GM19238 (cell line): ENCODE results near the gene SEPTIN8.

Experiments
- DNase-seq: peaks from one replicate; pipeline ENCODE4 v3.0.0; 2011; ENCODE audit warnings: low spot score; ENCODE audit not compliant: insufficient read length

SEPTIN8 gene

GRCh38 chr5:132750471-132751230 is 26.4 kb downstream of the SEPTIN8 start:
- DNase-seq = no peak

GRCh38 chr5:132749506-132749905 is 27.5 kb downstream of the SEPTIN8 start:
- DNase-seq = no peak

DNA sequence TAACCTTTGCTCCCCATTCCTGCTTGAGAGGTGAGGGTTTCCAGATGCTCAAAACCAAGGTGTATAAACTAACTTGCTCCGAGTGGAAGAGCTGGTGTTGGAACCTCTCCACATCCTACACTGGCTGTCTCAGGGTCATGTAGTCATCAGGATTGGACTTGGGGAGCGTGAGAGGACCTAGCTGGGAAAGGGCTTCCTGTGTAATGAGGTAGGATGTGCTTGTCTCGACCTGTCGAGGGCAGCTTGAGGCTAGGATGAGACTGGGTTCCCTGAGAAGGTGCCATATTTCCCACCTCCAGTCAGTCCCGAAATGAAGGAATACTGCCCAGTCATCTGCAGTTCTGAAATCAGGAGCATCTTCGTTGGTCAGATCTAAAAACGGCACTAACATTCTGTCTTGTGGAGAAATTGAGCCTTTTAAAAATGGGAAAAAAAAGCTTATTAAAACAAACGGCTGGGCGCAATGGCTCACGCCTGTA is 28.5 kb downstream of the SEPTIN8 start:
- DNase-seq = no peak

DNA sequence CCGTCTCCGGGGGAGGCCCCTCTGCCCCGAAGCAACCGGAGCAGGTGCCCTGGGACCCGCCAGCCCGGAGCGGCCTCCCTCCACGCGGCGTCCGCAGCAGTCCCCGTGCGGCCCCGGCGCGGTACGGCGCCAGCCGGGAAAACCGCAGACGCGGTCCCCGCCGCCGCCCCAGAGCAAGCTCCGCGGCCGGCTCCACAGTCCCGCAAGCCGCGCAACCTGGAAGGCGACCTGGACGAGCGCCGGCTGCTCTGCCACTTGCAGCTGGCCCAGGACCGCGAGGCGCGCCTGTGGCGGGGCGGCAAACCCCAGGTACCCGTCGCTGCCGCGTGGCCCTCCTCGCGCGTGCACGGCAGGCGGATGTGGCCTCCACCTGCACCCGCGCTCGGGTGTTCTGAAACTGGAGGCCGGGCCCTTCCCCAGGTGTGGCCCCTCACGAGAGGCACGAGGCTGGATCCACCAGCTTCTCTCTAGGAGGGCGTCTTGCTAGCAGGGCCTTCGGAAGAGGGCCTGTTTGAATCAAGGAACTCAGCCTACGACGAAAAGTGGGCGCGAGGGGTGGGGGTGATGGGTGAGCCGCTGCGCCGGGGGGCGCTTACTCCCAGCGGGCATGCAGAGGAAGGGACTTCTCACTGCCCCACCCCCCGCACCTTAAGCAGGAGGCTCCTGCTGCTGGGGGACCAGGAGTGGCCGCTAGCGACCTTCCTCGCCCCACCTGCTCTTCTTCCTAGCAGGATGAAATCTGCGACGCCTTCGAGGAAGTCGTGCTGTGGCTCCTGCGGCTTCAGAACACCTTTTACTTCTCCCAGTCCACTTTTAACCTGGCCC is 29.2 kb downstream of the SEPTIN8 start:
- no peak for DNase-seq

DNA sequence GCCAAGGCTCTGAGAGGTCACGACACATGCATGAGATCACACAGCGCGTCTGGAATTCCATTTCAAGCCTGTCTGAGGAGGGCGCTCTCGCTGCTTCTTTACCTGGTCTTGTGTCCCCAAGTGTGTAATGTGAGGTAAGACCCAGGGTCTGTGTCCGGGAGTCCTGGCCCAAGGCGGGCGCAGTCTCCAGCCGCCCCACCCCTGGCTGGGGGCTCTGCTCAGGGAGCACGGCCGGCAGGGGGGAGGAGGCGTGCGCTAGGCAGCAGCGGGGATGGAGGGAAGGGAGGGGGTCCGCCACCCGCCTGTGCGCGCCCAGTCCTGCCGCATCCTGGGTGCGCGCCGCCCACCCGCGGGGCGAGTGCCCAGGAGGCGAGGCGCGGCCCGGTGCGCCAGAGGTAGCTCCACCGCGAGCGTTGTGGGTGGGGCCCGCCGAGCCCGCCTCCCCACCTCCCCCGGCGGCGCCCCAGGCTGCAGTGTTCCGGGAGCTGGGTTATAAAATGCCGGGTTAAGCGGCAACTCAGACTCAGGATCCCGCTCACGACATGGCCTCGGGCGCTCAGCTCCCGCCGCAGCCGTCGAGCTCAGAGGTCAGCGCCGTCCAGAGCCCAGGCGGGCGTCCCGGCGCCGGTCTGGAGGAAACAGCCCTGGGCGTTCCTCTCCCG is 30.0 kb downstream of the SEPTIN8 start, which contains the start of gene CCNI2:
CCNI2 (plus strand) TSS at position 473 of the 662 bp plus-strand sequence; CDS start at position 543, 70 bp downstream.
- peak; percentile 57 for DNase-seq

- no peak for DNase-seq
Observed at GRCh38 chr5:132746592-132746953, 30.5 kb downstream of the SEPTIN8 start.

DNA sequence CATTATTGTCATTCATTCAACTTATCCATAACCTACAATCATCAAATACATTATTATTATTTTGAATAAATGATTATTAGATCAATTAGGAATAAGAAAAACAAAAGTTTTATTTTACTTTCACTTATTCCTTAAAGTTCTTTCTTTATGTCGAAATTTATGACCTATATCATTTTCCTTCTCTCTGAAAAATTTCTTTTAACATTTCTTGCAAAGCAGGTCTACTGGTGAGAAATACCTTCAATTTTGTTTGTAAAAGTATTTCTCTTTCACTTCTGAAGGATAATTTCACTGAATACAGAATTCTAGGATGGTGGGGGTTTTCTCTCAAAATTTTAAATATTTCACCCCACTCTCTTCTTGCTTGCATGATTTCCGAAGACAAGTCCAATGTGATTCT is 32.4 kb downstream of the SEPTIN8 start:
- no peak for DNase-seq

DNA sequence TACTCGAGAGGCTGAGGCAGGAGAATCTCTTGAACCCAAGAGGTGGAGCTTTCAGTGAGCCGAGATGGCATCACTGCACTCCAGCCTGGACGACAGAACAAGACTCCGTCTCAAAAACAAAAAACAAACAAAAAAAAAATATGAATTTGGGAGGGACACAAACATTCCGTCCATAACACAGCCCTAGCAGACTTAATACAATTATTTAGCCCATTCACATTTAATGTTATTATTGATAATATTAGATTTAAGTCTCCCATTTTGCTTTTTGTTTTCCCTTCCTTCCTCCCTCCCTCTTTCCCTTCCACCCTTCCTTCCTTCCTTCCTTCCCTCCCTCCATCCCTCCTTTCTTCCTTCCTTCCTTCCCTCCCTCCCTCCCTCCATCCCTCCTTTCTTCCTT is 34.4 kb downstream of the SEPTIN8 start:
- DNase-seq = no peak

DNA sequence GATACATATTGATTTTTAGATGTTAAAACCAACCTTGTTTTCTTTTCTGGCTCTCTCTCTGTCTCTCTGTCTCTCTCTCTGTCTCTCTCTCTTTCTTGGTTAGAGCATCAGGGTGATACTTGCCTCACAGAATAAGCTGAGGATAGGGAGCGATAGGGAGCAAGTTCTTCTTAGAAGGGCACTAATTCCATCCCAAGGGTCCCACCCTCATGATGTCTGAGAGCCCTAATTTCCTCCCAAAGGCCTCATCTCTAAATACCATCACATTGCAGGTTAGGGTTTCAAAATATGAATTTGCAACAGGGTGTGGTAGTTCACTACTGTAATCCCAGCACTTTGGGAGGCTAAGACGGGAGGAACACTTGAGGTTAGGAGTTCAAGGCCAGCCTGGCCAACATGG is 34.9 kb downstream of the SEPTIN8 start:
- DNase-seq = no peak

DNA sequence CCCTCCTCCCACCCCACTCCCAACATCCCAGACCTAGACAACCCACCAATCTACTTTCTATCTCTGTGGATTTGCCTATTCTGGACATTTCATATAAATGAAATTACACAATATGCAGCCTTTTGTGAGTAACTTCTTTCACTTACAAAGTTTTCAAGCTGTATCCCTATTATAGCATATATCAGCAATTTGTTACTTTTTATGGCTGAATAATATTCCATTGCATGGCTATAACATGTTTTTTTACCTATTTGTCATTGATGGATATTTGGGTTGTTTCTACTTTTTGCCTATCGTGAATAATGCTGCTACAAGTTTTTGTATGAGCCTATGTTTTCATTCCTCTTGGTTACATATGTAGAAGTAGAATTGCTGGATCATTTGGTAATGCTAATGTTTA is 37.8 kb downstream of the SEPTIN8 start:
- DNase-seq = no peak

- DNase-seq = no peak
Observed at GRCh38 chr5:132737982-132738681, 38.9 kb downstream of the SEPTIN8 start.

DNA sequence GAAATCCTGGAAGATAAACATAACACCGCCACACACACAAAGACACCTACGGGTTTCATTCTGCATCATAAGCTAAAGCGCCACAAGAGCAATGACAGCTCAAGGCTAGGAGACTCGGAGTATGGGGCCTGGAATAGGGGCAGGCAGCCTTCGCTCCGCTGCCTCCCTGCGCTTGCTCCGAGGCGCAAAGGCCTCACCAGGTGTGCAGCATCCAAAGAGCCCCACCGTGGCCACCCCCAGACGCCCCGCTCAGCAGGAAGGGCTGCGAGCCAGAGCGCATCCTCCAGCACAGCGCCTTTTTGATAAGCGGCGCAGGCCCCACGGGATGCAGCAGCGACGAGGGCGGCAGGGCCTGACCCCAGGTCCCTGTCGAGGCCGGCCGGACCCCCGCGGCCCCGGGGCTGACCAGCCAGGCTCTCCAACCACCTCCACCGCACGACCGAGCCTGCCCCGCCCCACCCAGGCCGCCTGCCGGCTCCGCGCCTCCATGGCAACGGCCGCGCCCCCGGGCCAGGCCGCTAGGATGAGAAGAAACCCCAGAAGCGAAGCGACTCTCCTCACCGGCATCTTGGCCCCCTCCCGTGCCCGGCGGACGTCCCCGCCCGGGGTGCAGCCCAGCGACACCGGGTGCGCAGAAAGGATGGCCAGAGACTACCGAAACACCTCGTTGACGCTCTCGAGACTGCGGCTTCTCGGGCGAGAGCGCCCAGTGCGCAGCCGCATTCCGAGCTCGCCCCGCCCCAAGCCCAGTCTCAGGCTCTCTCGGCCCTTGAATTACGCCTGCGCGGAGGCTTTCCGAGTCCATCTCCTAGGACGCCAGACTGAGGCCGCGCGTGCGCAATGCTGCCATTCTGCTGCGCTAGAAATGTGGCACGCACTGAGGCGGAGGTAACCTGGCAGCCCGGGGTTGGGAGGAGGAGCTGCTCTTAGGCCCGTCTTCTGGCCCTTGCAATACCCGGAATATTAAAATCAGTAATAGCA is 39.9 kb downstream of the SEPTIN8 start, which contains the start of gene KIF3A:
KIF3A (minus strand) TSS at position 694 of the 981 bp plus-strand sequence; CDS start at position 567, 127 bp downstream.
- peak; percentile 99 for DNase-seq

GRCh38 chr5:132734687-132735086 is 42.4 kb downstream of the SEPTIN8 start:
- DNase-seq = no peak

DNA sequence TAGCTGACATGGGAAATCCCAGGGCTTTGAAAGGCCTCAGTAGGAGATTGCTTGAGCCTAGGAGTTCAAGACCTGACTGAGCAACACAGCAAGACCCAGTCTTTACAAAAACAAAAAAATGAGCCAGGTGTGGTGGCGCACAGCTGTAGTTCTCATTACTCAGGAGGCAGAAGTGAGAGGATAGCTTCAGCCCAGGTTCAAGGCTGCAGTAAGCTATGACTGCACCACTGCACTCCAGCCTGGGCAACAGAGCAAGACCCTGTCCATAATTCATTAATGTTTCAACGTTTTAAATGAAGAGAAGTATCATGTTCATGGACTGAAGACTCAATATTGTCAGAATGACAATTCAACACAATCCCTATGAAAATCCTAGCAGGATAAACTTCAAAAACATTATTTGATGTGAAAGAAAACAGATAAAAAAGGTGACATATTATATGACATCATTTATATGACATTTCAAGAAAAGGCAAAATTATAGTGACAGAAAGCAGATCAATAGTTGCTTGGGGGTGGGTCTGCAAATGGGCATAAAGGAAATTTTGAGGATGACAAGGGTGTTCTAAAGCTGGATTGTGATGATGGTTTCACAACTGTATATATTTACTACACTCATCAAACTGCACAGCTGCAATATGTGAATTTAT is 43.4 kb downstream of the SEPTIN8 start:
- DNase-seq = no peak

GRCh38 chr5:132729896-132730295 is 47.1 kb downstream of the SEPTIN8 start:
- no peak for DNase-seq

DNA sequence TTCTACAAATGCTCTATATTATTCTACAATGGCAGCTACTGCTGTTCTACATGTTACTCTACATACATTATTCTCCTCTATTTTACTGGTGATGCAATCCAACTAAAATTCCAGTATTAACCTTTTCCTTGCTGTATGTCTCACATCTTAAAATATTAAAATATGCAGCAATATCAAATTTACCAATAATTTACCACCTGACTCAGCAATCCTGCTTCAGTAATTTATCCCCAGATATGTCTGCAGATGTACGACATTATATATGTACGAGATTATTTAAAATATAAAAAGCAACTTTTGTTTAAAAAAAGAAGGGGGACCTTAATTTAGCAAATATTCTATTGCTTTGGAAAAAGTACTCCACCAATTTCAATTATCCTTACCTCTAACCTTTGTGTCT is 51.3 kb downstream of the SEPTIN8 start:
- DNase-seq = no peak

GRCh38 chr5:132718544-132719312 is 58.3 kb downstream of the SEPTIN8 start:
- DNase-seq = no peak

GRCh38 chr5:132714456-132715307 is 62.4 kb downstream of the SEPTIN8 start:
- DNase-seq = no peak
